Urothelium cell line (cell line): Measurements from ENCODE around the gene ACBD4.
A peak's percentile ranks its signal among the peaks of the same experiment; 100 is the strongest.
"Not testable (repeated sequence)": the region's sequence is repeated elsewhere in the genome, so short reads cannot be mapped to it uniquely, and the experiment has no call there.

Source experiments
- DNase-seq: peaks from one replicate; pipeline ENCODE4 v3.0.0; 2011; ENCODE audit warnings: low spot score, mixed read lengths
- FAIRE-seq: peaks from 2 replicates; lab custom pipeline; 2011; peaks lifted over from hg19 to GRCh38; lab: Jason Lieb, UNC

ACBD4 gene

DNA sequence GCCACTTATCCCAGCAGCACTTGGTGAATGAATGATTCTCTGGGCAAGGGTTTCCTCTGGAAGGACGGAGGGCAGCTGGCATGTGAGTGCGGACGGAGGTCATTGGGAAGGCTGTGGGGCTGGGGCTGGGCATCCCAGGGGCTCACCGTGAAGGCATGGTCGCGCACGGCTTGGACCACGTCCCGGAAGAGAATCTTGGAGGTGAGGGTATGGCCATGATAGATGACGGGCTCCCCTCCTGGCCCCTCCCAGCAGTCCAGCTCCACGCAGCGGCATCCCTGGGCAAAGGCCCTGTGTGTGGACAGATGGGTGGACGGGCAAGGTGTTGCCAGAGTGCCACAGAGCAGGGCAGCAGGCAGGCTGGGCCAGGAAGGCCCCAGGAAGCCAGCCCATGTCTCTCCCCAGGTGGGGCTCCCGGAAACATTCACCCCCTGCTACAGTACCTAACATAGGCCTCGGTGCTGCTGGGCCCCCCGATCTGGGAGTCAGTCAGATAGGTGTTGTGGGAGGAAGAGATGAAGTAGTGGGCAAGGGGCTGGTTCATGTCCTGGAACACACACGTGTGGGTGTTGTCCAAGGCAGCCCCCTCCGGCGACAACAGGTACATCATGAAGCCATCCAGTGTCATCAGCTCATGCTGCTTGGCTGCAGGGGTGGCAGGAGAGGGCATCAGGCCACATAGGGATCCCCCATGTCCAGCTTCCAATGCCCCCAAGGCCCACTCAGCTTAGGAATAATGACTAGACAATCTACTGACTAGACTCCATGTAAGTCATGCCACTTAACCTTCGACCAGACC lies 17.4 kb upstream of the ACBD4 start:
- DNase-seq: no peak
- no peak for FAIRE-seq

DNA sequence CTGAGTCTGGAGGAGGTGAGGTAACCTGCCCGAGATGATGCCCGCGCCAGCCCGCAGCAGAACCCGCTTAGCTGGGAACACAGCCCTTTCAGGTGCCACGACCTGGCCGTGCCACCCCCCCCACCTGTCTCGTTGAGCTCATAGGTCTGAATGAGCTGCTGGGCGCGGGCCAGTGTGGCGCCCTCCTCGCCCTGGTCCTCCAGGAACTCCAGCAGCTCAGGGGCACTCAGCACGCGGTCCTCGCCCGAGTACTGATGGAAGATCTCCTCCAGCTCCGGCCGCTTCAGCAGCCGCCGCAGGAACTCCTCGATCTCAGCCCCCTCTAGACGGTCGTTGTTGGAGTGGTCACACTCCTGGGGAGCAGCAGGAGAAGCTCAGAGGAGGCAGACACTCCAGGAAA lies 16.8 kb upstream of the ACBD4 start:
- DNase-seq (no peak), FAIRE-seq (no peak)

- FAIRE-seq: no peak
- DNase-seq: no peak
These were observed 15.5 kb upstream of the ACBD4 start for GRCh38 chr17:45119964-45120363.

- FAIRE-seq (no peak), DNase-seq (no peak)
These were observed 14.9 kb upstream of the ACBD4 start for GRCh38 chr17:45120558-45120957.

GRCh38 chr17:45121055-45121454 lies 14.4 kb upstream of the ACBD4 start:
- no peak for FAIRE-seq
- no peak for DNase-seq

DNA sequence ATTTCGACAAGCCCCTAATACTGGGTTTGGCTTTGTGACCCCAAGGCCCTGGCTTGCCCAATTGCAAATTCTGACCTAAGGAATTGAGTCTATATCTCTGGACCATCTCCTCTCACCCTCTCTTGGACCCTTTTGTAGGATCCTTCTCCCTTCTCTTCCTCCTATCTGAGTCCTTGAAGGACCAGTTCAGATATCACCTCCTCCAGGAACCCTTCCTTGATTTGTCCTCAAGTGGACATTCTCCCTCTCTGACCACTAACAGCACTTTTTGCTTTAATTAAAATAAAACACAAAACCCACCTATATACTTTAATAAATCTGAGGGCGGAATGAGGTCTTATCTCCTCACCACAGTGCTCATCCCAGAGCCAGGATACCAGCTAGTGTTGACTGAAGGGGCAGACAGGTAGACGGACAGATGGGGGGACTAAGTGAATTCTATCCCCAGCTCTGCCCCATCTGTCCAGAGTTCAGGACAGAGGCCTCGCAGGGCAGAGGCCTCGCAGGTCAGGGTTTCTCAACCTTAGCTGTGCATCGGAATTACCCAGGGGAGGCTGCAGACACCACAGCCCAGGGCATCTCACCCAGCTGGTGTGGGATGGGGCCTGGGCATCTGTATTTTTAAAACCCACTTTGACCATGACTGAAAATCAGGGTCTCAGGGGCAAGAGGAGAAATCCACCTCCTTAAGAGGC lies 12.3 kb upstream of the ACBD4 start:
- no peak for FAIRE-seq

GRCh38 chr17:45123930-45124796 lies 11.3 kb upstream of the ACBD4 start:
- DNase-seq (peak; percentile 96), FAIRE-seq (peak; percentile 97)

More for the DNA sequence above, 12.3 kb upstream of the ACBD4 start:
- DNase-seq: no peak

DNA sequence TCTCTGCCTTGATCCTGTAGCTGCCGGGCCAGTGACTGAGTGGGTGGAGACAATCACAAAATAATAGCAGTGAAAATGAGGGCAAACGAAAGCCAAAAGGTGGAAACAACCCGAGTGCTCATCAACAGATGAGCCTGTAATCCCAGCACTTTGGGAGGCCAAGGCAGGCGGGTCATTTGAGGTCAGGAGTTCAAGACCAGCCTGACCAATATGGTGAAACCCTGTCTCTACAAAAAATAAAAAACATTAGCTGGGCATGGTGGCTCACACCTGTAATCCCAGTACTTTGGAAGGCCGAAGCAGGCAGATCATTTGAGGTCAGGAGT lies 10.7 kb upstream of the ACBD4 start:
- FAIRE-seq, DNase-seq: not testable (repeated sequence)

DNA sequence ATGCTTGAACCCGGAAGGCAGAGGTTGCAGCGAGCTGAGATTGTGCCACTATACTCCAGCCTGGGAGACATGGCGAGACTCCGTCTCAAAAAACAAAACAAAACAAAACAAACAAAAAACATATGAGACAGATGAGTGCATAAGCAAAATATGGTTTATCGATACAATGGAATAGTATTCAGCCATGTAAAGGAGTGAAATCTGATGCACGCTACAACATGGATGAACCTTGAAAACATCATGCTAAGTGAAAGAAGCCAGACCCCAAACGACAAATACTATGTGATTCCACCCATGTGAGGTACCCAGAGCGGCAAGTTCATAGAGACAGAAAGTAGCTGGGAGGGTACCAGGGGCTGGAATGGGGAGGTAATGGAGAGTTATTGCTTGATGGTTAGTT lies 10.0 kb upstream of the ACBD4 start:
- FAIRE-seq: peak; percentile 81

GRCh38 chr17:45127207-45127547 lies 8.3 kb upstream of the ACBD4 start:
- DNase-seq (no peak), FAIRE-seq (no peak)

More for the DNA sequence above, 10.0 kb upstream of the ACBD4 start:
- no peak for DNase-seq

DNA sequence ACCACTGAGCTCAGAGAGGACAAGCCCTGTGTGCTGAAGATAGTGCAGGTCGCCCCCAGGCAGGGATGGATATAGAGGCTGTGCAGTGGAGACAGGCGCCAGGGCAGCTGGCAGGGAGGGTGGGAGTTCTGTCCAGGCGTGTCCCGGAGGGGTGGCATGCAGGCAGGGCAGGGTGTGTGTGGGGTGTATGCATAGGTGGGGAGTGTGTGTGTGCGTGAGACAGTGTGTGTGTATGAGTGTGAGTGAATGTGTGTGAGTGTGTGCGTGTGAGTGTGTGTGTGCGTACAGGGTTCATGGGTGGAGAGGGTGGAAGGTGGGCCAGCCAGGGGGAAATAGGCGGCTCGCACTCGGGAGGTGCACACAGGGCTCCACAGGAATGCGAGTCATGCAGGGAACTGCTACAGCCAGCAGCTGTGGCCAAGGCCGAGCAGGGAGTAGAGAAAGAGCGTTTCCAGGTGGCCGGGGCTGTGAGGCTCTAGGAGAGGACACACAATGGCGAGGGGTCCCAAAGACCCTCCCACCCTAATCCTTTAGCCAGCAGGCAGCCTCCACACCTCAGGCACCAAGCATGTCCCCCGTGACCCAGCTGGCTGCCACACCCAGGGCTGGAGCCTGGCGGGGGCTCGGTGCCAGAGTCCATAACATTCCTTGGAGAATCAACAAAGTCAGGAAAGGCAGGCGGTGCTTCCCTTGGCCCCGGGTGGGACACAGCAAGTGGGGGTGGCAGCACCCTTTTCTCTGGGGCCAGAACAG lies 7.8 kb upstream of the ACBD4 start:
- DNase-seq: peak; percentile 65

DNA sequence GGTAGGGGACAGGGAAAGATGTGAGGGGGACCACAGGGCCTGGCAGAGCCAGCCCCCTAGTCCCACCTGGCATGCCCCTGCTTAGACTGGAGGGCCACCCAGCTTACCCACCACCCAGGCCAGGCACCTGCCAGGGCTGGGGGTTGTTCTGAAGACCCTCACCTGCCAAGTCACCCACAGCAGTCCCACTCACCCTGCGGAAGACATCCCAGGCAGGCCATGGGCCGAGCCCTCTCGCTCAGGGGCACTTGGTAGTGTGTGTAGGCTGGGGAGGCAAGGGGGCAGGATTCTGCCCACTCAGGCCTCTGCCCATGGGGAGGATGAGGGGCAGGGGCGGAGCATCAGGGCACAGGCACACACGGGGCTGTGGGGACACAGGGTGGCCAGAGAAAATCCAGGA lies 7.2 kb upstream of the ACBD4 start:
- no peak for DNase-seq
- FAIRE-seq: no peak

More for the DNA sequence above, 7.8 kb upstream of the ACBD4 start:
- peak; percentile 98 for FAIRE-seq

DNA sequence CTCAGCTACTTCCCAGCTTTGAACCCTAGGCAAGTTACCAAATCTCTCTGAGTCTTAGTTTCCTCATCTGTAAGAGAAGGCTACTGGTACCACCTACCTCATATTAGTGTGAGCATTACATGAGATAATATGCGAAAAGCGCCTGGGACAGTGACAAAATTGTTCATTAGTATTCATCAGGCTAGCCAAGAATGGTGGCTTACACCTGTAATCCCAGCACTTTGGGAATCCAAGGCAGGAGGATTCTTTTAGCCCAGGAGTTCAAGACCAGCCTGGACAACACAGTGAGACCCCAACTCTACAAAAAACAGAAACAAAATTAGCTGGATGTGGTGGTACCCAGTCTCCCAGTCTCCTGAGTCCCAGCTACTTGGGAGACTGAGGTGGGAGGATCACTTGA lies 6.5 kb upstream of the ACBD4 start:
- FAIRE-seq: no peak
- no peak for DNase-seq

GRCh38 chr17:45129426-45129939 lies 6.0 kb upstream of the ACBD4 start:
- no peak for FAIRE-seq
- no peak for DNase-seq

GRCh38 chr17:45129940-45130680 lies 5.4 kb upstream of the ACBD4 start:
- FAIRE-seq: no peak
- DNase-seq: no peak

- no peak for FAIRE-seq
- DNase-seq: no peak
These were observed 4.5 kb upstream of the ACBD4 start for GRCh38 chr17:45130681-45131615.

DNA sequence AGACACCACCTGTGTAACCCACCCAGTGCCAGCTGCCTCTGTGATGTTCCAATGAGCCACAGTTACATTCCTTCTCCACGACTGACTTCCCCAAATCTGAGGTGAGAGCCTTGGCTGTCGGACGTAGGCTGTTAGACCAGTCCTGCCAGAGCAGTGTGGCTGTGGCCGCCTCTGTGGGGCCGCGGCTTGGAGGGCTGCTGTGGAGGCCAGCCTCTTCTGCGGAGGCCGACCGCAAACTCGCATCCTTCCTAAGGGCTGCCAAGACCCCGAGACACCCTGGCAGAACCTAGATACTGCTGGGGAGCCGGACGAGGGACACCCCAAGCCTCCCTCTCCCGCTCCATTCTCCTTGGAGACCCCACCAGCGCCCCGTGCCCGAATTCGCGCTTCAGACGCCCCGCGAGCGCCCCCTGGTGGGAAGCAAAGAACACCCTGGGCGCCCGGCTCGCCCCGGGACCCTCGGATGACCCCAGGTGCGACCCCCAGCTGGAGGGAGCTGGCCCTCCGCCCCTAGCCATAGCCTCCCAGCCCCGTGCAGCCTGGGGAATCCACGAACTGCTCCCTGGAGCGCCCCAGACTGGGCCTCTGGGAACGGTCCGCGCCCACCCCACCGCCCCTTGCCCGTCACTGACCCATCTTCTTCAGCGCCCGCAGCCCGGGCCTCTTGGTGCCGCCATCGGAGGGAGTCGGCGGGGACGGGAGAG lies 3.7 kb upstream of the ACBD4 start:
- FAIRE-seq: no peak
- DNase-seq: peak; percentile 61

GRCh38 chr17:45132320-45132571 lies 3.2 kb upstream of the ACBD4 start, which contains the start of gene PLCD3:
Gene PLCD3, minus strand, starts transcription at chr17:45132515. Its CDS starts 105 bp downstream, at chr17:45132410.
- DNase-seq (no peak), FAIRE-seq (no peak)
